B cell (primary cell): Measurements from ENCODE around the gene BMP7.

ENCODE experiments used
- CTCF ChIP-seq: fragments of 200-600 bp; IDR thresholded peaks from one replicate; pipeline ENCODE4 v1.8.0; 2022; ENCODE audit warnings: antibody characterized with exemption, mild to moderate bottlenecking
- EZH2 ChIP-seq: IDR thresholded peaks from 2 replicates; pipeline ENCODE4 v1.6.1; 2012; ENCODE audit warnings: borderline replicate concordance, low read depth, mild to moderate bottlenecking, moderate library complexity, low read length; ENCODE audit not compliant: insufficient read depth, poor library complexity, severe bottlenecking

- TF ChIP-seq EZH2 (no peak), CTCF (no peak)
Measured at GRCh38 chr20:57210911-57211280, 55.5 kb downstream of the BMP7 start.
